IgD-negative memory B cell (primary cell): Measurements from ENCODE around the gene SPATA1. TPM values are rescaled to one million over a fixed set of nuclear protein-coding genes. Genes with fewer than 3 reads are reported as not detected.
"Not testable (repeated sequence)": the region's sequence is repeated elsewhere in the genome, so short reads cannot be mapped to it uniquely, and the experiment has no call there.

Source experiments
- H3K27ac Mint-ChIP-seq, 3 donors: one replicate each; pipeline ENCODE4 v1.8.0; 2020 to 2022; ENCODE audit warnings: mild to moderate bottlenecking in 3 of 3, mixed read lengths in 3 of 3, moderate library complexity in 1 of 3
- H3K27me3 Mint-ChIP-seq: one replicate; pipeline ENCODE4 v1.8.0; 2021; ENCODE audit warnings: mixed read lengths
- H3K36me3 Mint-ChIP-seq: one replicate; pipeline ENCODE4 v1.8.0; 2020; ENCODE audit warnings: mild to moderate bottlenecking, mixed read lengths
- H3K4me1 Mint-ChIP-seq, 3 donors: one replicate each; pipeline ENCODE4 v1.8.0; 2020 to 2022; ENCODE audit warnings: mixed read lengths in 3 of 3, mild to moderate bottlenecking in 1 of 3
- H3K4me3 Mint-ChIP-seq, 4 donors: one replicate each; pipeline ENCODE4 v1.8.0; 2020 to 2022; ENCODE audit warnings: mild to moderate bottlenecking in 4 of 4, mixed read lengths in 4 of 4, moderate library complexity in 3 of 4
- H3K9me3 Mint-ChIP-seq, 3 donors: one replicate each; pipeline ENCODE4 v1.8.0; 2020 to 2021; ENCODE audit warnings: mixed read lengths in 3 of 3, mild to moderate bottlenecking in 1 of 3
- polyA plus RNA-seq: library from polyadenylated mRNA; unstranded; fragments of 300-500 nt; fragmentation: Illumina TruSeq; gene quantifications from one replicate; pipeline ENCODE4 v1.2.3, GENCODE V29; 2021

Gene SPATA1
- polyA plus RNA-seq, 1 donor from 2014 or later = 0.15 TPM

DNA sequence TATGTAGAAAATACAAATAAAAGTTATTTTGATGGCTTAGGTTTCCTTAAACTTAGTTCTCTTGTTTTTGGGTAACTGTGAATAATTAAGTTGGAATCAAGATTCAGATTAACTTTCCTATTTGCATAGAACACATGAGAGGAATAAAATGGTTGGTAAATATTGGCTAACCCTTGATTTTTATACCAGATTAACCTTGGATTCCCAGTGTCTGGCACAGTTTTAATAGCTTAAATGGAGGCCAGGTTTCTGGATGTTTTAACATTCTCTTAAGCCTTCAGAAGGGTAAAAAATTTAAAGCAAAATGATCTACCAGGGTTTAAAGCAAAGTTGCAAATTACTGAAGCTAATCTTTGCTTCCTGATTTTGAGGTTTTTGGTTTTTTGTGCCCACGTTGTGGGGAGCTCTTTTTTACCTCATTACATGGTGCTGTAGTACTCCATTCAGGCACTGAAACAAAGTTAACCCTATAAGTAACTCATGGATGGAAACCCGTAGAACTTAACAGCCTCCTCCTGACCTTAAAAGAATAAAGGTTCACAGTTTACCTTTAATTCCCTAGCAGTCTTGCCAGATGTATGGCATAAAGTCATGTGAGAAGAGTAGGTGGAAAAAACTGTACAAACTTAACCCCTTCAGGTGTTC lies 8.4 kb upstream of the SPATA1 start:
- H3K27me3 Mint-ChIP-seq = no peaks in the 10 kb centered on the region
- peaks cover 9 to 17% (median 13%) of the 10 kb centered on the region in 3 donors for H3K4me1 Mint-ChIP-seq
- no peaks in the 10 kb centered on the region for H3K9me3 Mint-ChIP-seq
- no peak overlapping the region for H3K4me3 Mint-ChIP-seq
- peaks cover 2% of the 10 kb centered on the region for H3K36me3 Mint-ChIP-seq
- H3K27ac Mint-ChIP-seq = no peak overlapping the region

- H3K27ac Mint-ChIP-seq = no peak overlapping the region
- no peaks in the 10 kb centered on the region for H3K36me3 Mint-ChIP-seq
- peak overlapping the region in 2 of 4 donors; percentile 54 to 90 for H3K4me3 Mint-ChIP-seq
- no peaks in the 10 kb centered on the region for H3K9me3 Mint-ChIP-seq
- no peaks in the 10 kb centered on the region for H3K27me3 Mint-ChIP-seq
- peaks cover 29 to 42% (median 38%) of the 10 kb centered on the region in 3 donors for H3K4me1 Mint-ChIP-seq
These were observed 3.3 kb upstream of the SPATA1 start for GRCh38 chr1:84502927-84503326.

GRCh38 chr1:84504580-84505492 lies 1.4 kb upstream of the SPATA1 start:
- no peaks in the 10 kb centered on the region for H3K9me3 Mint-ChIP-seq
- H3K27me3 Mint-ChIP-seq = no peaks in the 10 kb centered on the region
- H3K4me3 Mint-ChIP-seq = peak overlapping the region; percentile 90 to 99 (median 98)
- no peaks in the 10 kb centered on the region for H3K36me3 Mint-ChIP-seq
- peaks cover 29 to 41% (median 35%) of the 10 kb centered on the region in 3 donors for H3K4me1 Mint-ChIP-seq
- peak overlapping the region; percentile 77 to 97 (median 93) for H3K27ac Mint-ChIP-seq

DNA sequence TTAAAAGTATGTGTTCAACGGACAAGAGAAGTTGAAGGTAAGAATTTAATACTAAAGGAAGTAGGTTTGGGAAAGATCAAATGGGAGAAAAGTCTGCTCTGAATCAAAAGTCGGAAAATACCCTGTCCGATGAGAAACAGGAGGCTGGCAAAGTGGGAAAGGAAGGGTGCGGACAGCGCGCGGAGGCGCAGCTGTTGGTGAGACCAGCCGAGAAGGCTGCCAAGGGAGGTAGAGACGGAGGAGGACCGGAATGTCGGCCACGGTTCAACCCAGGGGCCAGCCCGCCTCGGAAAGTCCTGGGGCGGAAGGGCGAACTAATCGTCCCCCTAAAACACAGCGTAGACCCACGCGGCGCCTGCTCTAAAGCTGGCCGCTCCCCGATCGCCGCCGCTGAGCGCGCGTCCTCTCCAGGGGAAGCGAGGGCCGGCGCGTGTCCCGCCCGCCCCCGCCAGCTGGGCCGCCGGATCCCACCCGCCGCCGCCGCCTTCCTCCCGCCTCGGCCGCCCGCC lies 639 bp upstream of the SPATA1 start:
- Mint-ChIP-seq H3K27me3 (no peaks in the 10 kb centered on the region), H3K27ac (peak overlapping the region; percentile 77 to 97 (median 93)), H3K4me3 (peak overlapping the region; percentile 90 to 99 (median 98)), H3K4me1 (peaks cover 31 to 40% (median 35%) of the 10 kb centered on the region in 3 donors), H3K36me3 (no peaks in the 10 kb centered on the region), H3K9me3 (no peaks in the 10 kb centered on the region)

DNA sequence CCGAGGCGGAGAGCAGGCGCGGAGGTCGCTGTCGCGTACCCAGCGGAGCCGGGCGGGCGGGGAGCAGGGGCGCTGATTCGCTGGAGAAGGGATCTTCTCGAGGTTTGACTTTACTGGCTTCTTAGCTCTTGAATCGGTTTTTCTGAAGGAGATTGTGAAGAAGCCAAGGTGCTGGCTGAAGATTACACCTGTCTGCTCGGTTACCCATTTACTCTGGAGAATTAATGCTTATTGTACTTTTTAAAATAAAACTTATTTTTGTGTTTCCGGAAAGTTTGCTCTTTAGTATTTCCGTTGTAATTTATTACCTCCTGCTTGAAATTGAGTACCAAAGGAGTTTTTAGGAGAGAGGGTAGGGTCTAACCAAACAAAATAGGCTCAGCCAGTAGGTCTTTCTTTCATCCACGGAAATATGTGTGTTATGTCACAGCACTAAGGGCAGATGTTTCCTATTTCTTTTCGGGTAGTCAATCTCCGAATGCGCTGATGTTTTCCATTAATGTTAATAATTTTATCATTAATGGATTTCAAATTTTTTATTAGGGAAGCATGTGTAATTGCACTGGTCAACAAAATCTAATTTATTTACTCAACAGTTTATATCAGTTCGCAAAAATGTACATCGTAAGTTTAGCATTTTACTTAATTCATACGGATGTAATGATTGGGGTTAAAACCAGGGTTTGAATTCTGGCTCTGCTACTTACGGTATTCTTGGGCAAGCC lies 705 bp downstream of the SPATA1 start:
- Mint-ChIP-seq H3K27me3 (no peaks in the 10 kb centered on the region), H3K27ac (peak overlapping the region; percentile 77 to 94 (median 93)), H3K36me3 (no peaks in the 10 kb centered on the region), H3K4me3 (peak overlapping the region; percentile 90 to 99 (median 96)), H3K9me3 (no peaks in the 10 kb centered on the region), H3K4me1 (peaks cover 27 to 31% (median 29%) of the 10 kb centered on the region in 3 donors)

DNA sequence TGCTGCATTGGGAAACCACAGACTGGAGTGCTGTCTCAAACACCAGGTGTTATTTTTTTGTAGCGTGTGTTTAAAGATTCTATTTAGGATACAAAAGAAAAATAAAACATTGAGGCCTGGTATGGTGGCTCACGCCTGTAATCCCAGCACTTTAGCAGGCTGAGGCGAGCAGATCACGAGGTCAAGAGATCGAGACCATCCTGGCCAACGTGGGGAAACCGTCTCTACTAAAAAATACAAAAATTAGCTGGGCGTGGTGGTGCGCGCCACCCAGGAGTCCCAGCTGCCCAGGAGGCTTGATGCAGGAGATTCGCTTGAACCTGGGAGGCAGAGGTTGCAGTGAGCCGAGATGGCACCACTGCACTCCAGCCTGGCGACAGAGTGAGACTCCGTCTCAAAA lies 1.7 kb downstream of the SPATA1 start:
- not testable (repeated sequence) for H3K9me3 Mint-ChIP-seq, H3K27me3 Mint-ChIP-seq, H3K27ac Mint-ChIP-seq, H3K4me3 Mint-ChIP-seq, H3K36me3 Mint-ChIP-seq
- peaks cover 24 to 29% (median 29%) of the 10 kb centered on the region in 3 donors for H3K4me1 Mint-ChIP-seq

DNA sequence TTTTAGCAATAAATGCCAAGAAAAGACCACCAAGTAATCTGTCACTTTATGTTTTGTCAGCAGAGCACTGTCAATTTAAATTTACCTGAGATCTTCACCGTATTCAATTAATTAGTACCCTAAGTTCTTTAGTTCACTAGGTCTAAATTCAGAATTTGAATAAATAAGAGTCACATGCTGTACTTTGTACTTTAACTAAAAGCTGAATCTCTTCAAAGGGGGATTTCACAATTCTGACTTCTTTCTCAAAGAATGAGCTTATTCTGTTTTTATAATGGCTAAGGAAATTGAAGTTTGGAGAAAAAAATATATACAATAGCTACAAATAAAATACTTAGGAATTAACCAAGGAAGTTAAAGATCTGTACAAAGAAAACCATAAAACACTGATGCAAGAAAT lies 2.3 kb downstream of the SPATA1 start:
- Mint-ChIP-seq H3K4me1 (peaks cover 18 to 23% (median 22%) of the 10 kb centered on the region in 3 donors), H3K9me3 (no peaks in the 10 kb centered on the region), H3K36me3 (no peaks in the 10 kb centered on the region), H3K27me3 (no peaks in the 10 kb centered on the region), H3K4me3 (peak overlapping the region in 1 of 4 donors; percentile 77), H3K27ac (no peak overlapping the region)

DNA sequence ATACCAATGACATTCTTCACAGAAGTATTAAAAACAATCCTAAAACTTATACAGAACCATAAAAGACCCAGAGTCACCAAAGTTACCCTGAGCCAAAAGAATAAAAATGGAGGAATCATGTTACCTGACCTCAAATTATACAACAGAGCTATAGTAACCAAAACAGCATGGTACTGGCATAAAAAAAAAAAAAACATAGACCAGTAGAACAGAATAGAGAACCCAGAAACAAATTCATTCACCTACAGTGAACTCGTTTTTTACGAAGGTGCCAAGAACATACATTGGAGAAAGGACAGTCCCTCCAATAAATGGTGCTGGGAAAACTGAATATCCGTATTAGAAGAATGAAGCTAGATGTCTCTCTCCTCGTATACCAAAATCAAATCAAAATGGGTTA lies 2.8 kb downstream of the SPATA1 start:
- no peaks in the 10 kb centered on the region for H3K9me3 Mint-ChIP-seq
- no peaks in the 10 kb centered on the region for H3K36me3 Mint-ChIP-seq
- peaks cover 13 to 20% (median 18%) of the 10 kb centered on the region in 3 donors for H3K4me1 Mint-ChIP-seq
- peak overlapping the region in 2 of 4 donors; percentile 22 to 39 for H3K4me3 Mint-ChIP-seq
- peak overlapping the region in 1 of 3 donors; percentile 77 for H3K27ac Mint-ChIP-seq
- no peaks in the 10 kb centered on the region for H3K27me3 Mint-ChIP-seq

- no peaks in the 10 kb centered on the region for H3K36me3 Mint-ChIP-seq
- H3K27me3 Mint-ChIP-seq = no peaks in the 10 kb centered on the region
- H3K27ac Mint-ChIP-seq = no peak overlapping the region
- H3K9me3 Mint-ChIP-seq = no peaks in the 10 kb centered on the region
- peaks cover 5 to 9% (median 6%) of the 10 kb centered on the region in 3 donors for H3K4me1 Mint-ChIP-seq
- no peak overlapping the region for H3K4me3 Mint-ChIP-seq
These were observed 4.0 kb downstream of the SPATA1 start for GRCh38 chr1:84510165-84510564.

DNA sequence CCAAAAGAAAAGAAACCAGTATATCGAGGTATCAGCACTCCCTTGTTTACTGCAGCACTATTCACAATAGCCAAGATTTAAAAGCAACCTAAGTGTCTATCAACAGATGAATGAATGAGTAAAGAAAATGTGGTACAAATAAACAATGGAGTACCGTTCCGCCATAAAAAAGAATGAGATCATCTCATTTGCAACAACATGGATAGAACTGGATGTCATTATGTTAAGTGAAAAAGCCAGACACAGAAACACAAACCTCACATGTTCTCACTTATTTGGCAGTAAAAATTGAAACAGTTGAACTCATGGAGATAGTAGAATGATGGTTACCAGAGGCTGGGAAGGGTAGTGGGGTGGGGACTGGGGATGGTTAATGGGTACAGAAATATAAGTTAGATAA lies 4.5 kb downstream of the SPATA1 start:
- no peaks in the 10 kb centered on the region for H3K9me3 Mint-ChIP-seq
- H3K36me3 Mint-ChIP-seq = no peaks in the 10 kb centered on the region
- no peak overlapping the region for H3K27ac Mint-ChIP-seq
- peaks cover 4 to 6% (median 6%) of the 10 kb centered on the region in 3 donors for H3K4me1 Mint-ChIP-seq
- H3K4me3 Mint-ChIP-seq = no peak overlapping the region
- no peaks in the 10 kb centered on the region for H3K27me3 Mint-ChIP-seq

DNA sequence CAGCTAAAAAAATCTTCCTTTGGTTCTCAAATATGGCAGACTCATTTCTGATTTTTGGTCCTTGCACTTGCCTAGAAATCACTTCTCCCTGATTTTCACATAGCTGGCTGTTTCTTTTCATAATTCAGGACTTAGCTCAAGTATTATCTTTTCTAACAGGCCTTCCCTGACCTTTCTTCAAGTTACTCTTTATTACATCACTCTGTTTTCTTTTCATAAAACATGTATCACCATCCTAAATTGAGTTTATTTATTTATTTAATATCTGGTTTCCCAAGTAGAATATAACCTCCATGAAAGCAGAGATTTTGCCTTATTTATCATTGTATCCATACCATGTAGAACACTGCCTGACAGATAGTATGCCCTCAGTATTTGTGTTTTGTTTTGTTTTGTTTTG lies 18.4 kb downstream of the SPATA1 start:
- peaks cover 10% of the 10 kb centered on the region for H3K36me3 Mint-ChIP-seq
- no peaks in the 10 kb centered on the region for H3K4me1 Mint-ChIP-seq
- H3K27me3 Mint-ChIP-seq = no peaks in the 10 kb centered on the region
- H3K4me3 Mint-ChIP-seq = no peak overlapping the region
- H3K9me3 Mint-ChIP-seq = peaks cover 0 to 2% (median 0%) of the 10 kb centered on the region in 3 donors
- H3K27ac Mint-ChIP-seq = no peak overlapping the region

- H3K27me3 Mint-ChIP-seq = no peaks in the 10 kb centered on the region
- no peak overlapping the region for H3K27ac Mint-ChIP-seq
- H3K36me3 Mint-ChIP-seq = peaks cover 10% of the 10 kb centered on the region
- H3K4me3 Mint-ChIP-seq = no peak overlapping the region
- peaks cover 0 to 2% (median 0%) of the 10 kb centered on the region in 3 donors for H3K9me3 Mint-ChIP-seq
- H3K4me1 Mint-ChIP-seq = no peaks in the 10 kb centered on the region
These were observed 19.6 kb downstream of the SPATA1 start for GRCh38 chr1:84525779-84526178.

DNA sequence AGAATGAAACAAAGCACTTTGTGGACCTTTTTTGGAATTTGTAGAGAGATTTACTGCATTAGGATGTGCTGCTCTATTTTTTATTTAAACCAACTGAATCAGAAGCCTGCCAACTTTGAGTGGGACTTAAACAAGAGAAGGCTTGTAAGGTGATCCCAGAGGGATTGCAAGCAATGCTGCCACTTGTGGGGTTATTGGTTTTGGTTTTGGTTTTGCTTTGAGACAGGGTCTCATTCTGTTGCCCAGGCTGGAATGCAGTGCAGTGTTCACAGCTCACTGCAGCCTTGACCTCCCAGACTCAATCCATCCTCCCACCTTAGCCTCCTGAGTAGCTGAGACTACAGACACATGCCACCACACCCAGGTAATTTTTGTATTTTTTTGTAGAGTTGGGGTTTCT lies 32.4 kb downstream of the SPATA1 start:
- no peaks in the 10 kb centered on the region for H3K9me3 Mint-ChIP-seq
- no peak overlapping the region for H3K27ac Mint-ChIP-seq
- H3K4me1 Mint-ChIP-seq = peaks cover 0 to 7% (median 2%) of the 10 kb centered on the region in 3 donors
- H3K27me3 Mint-ChIP-seq = no peaks in the 10 kb centered on the region
- no peak overlapping the region for H3K4me3 Mint-ChIP-seq
- H3K36me3 Mint-ChIP-seq = peaks cover 10% of the 10 kb centered on the region

DNA sequence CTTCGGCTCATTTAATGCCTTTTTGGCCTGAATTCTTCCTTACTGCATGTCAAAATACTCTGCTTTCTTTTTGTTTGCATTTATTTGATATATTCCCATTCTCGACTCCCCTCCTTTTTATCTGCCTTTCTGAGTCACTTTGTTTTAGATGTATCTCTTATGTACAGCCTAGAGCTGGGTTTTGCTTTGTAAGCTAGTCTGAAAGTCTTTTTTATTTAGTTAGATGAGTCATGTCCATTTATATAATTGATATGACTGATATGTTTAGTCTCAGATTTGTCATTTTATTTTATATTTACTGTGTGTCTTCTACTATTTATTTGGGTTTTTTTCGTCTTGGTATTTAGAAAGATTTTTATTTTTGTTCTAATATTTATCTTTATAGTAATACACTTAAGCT lies 33.8 kb downstream of the SPATA1 start:
- H3K4me1 Mint-ChIP-seq = peaks cover 0 to 7% (median 2%) of the 10 kb centered on the region in 3 donors
- H3K27me3 Mint-ChIP-seq = no peaks in the 10 kb centered on the region
- H3K36me3 Mint-ChIP-seq = peaks cover 10% of the 10 kb centered on the region
- no peaks in the 10 kb centered on the region for H3K9me3 Mint-ChIP-seq
- no peak overlapping the region for H3K4me3 Mint-ChIP-seq
- H3K27ac Mint-ChIP-seq = no peak overlapping the region

DNA sequence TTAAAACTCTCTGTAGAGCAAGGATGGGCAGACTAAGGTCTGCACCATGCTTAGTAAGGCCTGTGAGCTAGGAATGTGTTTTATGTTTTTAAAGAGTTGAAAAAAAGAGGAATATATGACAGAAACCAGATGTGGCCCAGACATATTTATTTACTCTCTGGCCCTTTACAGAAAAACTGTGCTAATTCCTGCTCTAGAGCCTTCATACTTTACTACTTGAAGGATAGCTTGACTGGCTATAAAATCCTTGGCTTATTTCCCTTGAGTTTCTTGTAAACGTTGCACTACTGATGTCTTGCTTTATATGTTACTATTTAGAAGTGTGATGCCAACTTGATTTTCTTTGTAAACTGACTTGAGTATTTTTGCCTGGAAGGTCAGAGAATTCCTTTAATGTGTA lies 34.6 kb downstream of the SPATA1 start:
- no peaks in the 10 kb centered on the region for H3K9me3 Mint-ChIP-seq
- H3K4me1 Mint-ChIP-seq = peaks cover 0 to 7% (median 2%) of the 10 kb centered on the region in 3 donors
- H3K27me3 Mint-ChIP-seq = no peaks in the 10 kb centered on the region
- peaks cover 8% of the 10 kb centered on the region for H3K36me3 Mint-ChIP-seq
- no peak overlapping the region for H3K4me3 Mint-ChIP-seq
- H3K27ac Mint-ChIP-seq = no peak overlapping the region
